CD14-positive monocyte (primary cell): ENCODE results near the gene CNTN4. TPM values are rescaled to one million over a fixed set of nuclear protein-coding genes. Genes with fewer than 3 reads are reported as not detected.

Source experiments
- DNase-seq, 3 donors: peaks; one replicate each; pipeline ENCODE4 v3.0.0-alpha.2; 2011 to 2022
- H2AFZ ChIP-seq: 2 replicates; pipeline ENCODE4 v1.6.0; 2012; ENCODE audit warnings: mild to moderate bottlenecking, low read depth, low read length, inconsistent platforms; ENCODE audit not compliant: insufficient read depth, poor library complexity, severe bottlenecking
- H3K27ac ChIP-seq, 2 donors: 1 replicate in 1 of 2; 2 replicates in 1 of 2; pipeline ENCODE4 v1.5.1; 2012 to 2013; ENCODE audit warnings: low read length in 2 of 2, control low read depth in 1 of 2, inconsistent platforms in 1 of 2, low read depth in 1 of 2, mild to moderate bottlenecking in 1 of 2
- H3K27me3 ChIP-seq, 2 donors: one replicate each; pipeline versions ENCODE4 v1.6.0 to v1.6.1; 2011 to 2013; ENCODE audit warnings: low read length in 2 of 2; ENCODE audit not compliant: control insufficient read depth in 2 of 2, insufficient read depth in 2 of 2
- H3K36me3 ChIP-seq, 2 donors: replicated peaks in 1 of 2; 1 replicate in 1 of 2; 2 replicates in 1 of 2; pipeline versions ENCODE4 v1.5.1 to v1.6.1; 2012 to 2013; ENCODE audit warnings: low read length in 2 of 2, control low read depth in 1 of 2, inconsistent platforms in 1 of 2, mild to moderate bottlenecking in 1 of 2; ENCODE audit not compliant: insufficient read depth in 2 of 2, control insufficient read depth in 1 of 2
- H3K4me1 ChIP-seq, 2 donors: 1 replicate in 1 of 2; 2 replicates in 1 of 2; pipeline versions ENCODE4 v1.5.1 to v1.6.1; 2012 to 2013; ENCODE audit warnings: low read length in 2 of 2, control low read depth in 1 of 2, inconsistent platforms in 1 of 2, mild to moderate bottlenecking in 1 of 2, moderate library complexity in 1 of 2; ENCODE audit not compliant: insufficient read depth in 2 of 2, control insufficient read depth in 1 of 2
- H3K4me2 ChIP-seq: replicated peaks from 2 replicates; pipeline ENCODE3; 2012; ENCODE audit warnings: low read length, moderate library complexity, mild to moderate bottlenecking; ENCODE audit not compliant: poor library complexity, severe bottlenecking; ENCODE audit errors: extremely low read depth
- H3K4me3 ChIP-seq, 3 experiments: fragments of 200-600 bp in 1 of 3; sonication (generic) in 1 of 3; replicated peaks in 1 of 3; 1 replicate in 2 of 3; 2 replicates in 1 of 3; pipeline ENCODE4 v1.5.1; 2011 to 2013; ENCODE audit warnings: low read length in 3 of 3, mild to moderate bottlenecking in 3 of 3, control low read depth in 2 of 3, low read depth in 2 of 3, inconsistent platforms in 1 of 3, moderate library complexity in 1 of 3
- H3K79me2 ChIP-seq: 2 replicates; pipeline ENCODE4 v1.6.0; 2012; ENCODE audit warnings: mild to moderate bottlenecking, control low read depth, inconsistent platforms, low read length, moderate library complexity; ENCODE audit not compliant: insufficient read depth
- H3K9ac ChIP-seq: 2 replicates; pipeline ENCODE4 v1.6.0; 2017; ENCODE audit warnings: low read length, mild to moderate bottlenecking; ENCODE audit not compliant: insufficient read depth, poor library complexity, severe bottlenecking
- H3K9me3 ChIP-seq, 2 donors: replicated peaks in 1 of 2; 1 replicate in 1 of 2; 2 replicates in 1 of 2; pipeline versions ENCODE4 v1.5.1 to v1.6.1; 2012 to 2013; ENCODE audit warnings: low read length in 2 of 2, control low read depth in 1 of 2; ENCODE audit not compliant: control insufficient read depth in 1 of 2, insufficient read depth in 1 of 2
- H4K20me1 ChIP-seq: 2 replicates; pipeline ENCODE4 v1.6.0; 2012; ENCODE audit warnings: mild to moderate bottlenecking, low read length, control low read depth, moderate library complexity; ENCODE audit not compliant: insufficient read depth
- H3K27ac Mint-ChIP-seq, 7 donors: one replicate each; pipeline ENCODE4 v1.8.0; 2020; ENCODE audit warnings: mild to moderate bottlenecking in 7 of 7, mixed read lengths in 7 of 7, moderate library complexity in 6 of 7, inconsistent platforms in 2 of 7
- H3K27me3 Mint-ChIP-seq, 3 donors: one replicate each; pipeline ENCODE4 v1.8.0; 2021 to 2022; ENCODE audit warnings: low read depth in 3 of 3, mild to moderate bottlenecking in 3 of 3, mixed read lengths in 3 of 3, moderate library complexity in 3 of 3, inconsistent platforms in 1 of 3
- H3K36me3 Mint-ChIP-seq, 2 donors: one replicate each; pipeline ENCODE4 v1.8.0; 2020; ENCODE audit warnings: mixed read lengths in 2 of 2, inconsistent platforms in 1 of 2, mild to moderate bottlenecking in 1 of 2
- H3K4me1 Mint-ChIP-seq: one replicate; pipeline ENCODE4 v1.8.0; 2020; ENCODE audit warnings: mild to moderate bottlenecking, mixed read lengths
- H3K4me3 Mint-ChIP-seq, 2 donors: one replicate each; pipeline ENCODE4 v1.8.0; 2020; ENCODE audit warnings: mild to moderate bottlenecking in 2 of 2, mixed read lengths in 2 of 2, moderate library complexity in 1 of 2
- H3K9me3 Mint-ChIP-seq, 7 donors: one replicate each; pipeline ENCODE4 v1.8.0; 2020 to 2022; ENCODE audit warnings: mixed read lengths in 7 of 7, mild to moderate bottlenecking in 6 of 7, moderate library complexity in 6 of 7, inconsistent platforms in 2 of 7
- WGBS: methylation state at CpG from one replicate; pipeline ENCODE4 v1.1.5; 2013; ENCODE audit warnings: missing lambda C conversion rate; ENCODE audit not compliant: insufficient coverage; 5-methylcytosine and 5-hydroxymethylcytosine counted together
- intact Hi-C, 2 donors: fragments of 100-400 bp; cut with micrococcal nuclease; formaldehyde crosslinking; loops; one replicate each; pipeline versions ENCODE4 v1.15.0 to v1.15.1; 2023
- polyA plus RNA-seq, 3 donors: library from polyadenylated mRNA; depleted of rRNA in 1 of 3; unstranded in 2 of 3; stranded (reverse) in 1 of 3; fragments of 300-500 nt in 2 of 3; fragments of >200 nt in 1 of 3; fragmentation: Illumina TruSeq in 2 of 3; gene quantifications; 1 replicate in 2 of 3; 2 replicates in 1 of 3; pipeline ENCODE4 v1.2.3, GENCODE V29; 2012 to 2021
- TF ChIP-seq, protein P1 (sequence below): fragments of 200-600 bp; IDR thresholded peaks from one replicate; pipeline ENCODE4 v1.8.0; 2022; ENCODE audit warnings: antibody characterized with exemption, mild to moderate bottlenecking

CNTN4 gene
- polyA plus RNA-seq, 3 donors, result not detected

DNA sequence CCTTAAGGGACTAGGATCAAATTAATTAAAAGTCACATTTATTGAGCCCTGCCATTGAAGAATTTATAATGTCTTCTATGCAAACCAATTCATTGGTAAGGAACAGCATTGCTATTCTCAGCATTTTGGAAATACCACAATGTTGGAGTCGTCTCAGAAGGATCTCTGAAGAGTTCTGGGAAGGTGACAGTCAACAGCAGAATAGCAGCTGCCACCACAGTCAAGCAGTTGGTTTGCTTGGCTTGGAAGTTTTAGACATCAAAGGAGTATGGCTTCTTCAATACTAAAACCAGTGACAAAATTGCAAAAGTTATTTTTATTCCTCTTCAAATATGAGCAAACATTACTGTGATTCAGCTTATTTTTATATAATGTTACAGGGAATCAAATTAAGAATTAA lies 167.9 kb downstream of the CNTN4 start:
- intact Hi-C loops, result no loop called here
- Mint-ChIP-seq H3K4me1 (no peaks in the 10 kb centered on the region), H3K9me3 (peaks cover 0 to 4% (median 0%) of the 10 kb centered on the region in 7 donors), H3K27ac (no peak overlapping the region), H3K27me3 (no peaks in the 10 kb centered on the region), H3K4me3 (no peak overlapping the region), H3K36me3 (no peaks in the 10 kb centered on the region)
- Histone ChIP-seq H3K4me3 (no peak overlapping the region), H3K36me3 (no peaks in the 10 kb centered on the region), H3K9me3 (no peaks in the 10 kb centered on the region), H3K79me2 (no peaks in the 10 kb centered on the region), H3K27ac (no peak overlapping the region), H3K4me1 (no peaks in the 10 kb centered on the region), H4K20me1 (no peaks in the 10 kb centered on the region), H3K4me2 (no peak overlapping the region), H2AFZ (no peak overlapping the region), H3K9ac (no peak overlapping the region), H3K27me3 (no peaks in the 10 kb centered on the region)
- no peak for DNase-seq
- TF ChIP-seq, protein P1, sequence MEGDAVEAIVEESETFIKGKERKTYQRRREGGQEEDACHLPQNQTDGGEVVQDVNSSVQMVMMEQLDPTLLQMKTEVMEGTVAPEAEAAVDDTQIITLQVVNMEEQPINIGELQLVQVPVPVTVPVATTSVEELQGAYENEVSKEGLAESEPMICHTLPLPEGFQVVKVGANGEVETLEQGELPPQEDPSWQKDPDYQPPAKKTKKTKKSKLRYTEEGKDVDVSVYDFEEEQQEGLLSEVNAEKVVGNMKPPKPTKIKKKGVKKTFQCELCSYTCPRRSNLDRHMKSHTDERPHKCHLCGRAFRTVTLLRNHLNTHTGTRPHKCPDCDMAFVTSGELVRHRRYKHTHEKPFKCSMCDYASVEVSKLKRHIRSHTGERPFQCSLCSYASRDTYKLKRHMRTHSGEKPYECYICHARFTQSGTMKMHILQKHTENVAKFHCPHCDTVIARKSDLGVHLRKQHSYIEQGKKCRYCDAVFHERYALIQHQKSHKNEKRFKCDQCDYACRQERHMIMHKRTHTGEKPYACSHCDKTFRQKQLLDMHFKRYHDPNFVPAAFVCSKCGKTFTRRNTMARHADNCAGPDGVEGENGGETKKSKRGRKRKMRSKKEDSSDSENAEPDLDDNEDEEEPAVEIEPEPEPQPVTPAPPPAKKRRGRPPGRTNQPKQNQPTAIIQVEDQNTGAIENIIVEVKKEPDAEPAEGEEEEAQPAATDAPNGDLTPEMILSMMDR, result no peak
- WGBS, result 40% methylated on average over 1 of the region's 1 CpG

DNA sequence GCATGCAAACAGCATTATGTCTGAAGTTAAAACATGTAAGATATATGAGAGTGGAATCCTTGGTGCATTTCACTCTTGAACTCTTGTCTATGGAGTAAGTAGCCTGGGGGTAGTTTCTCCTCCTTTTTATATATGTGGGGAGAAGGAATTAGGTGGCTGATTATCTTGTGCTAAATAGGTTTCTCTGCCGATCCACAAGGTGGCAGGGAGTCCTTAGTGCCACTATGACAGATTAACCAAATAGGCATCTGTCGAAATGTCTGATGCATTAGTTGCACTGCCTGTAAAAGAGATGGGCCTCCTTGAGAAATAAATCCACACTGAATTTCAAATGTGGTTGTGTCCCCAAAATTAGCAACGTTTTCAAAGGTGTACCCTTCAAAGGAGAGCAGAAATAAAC lies 170.1 kb downstream of the CNTN4 start:
- 90% methylated on average over 2 of the region's 3 CpGs for WGBS
- TF ChIP-seq, protein P1, result no peak
- intact Hi-C loops, result no loop called here

More for the DNA sequence above, 170.1 kb downstream of the CNTN4 start:
- Histone ChIP-seq H3K4me2 (no peak overlapping the region), H3K27me3 (no peaks in the 10 kb centered on the region), H3K27ac (no peak overlapping the region), H3K9ac (no peak overlapping the region), H4K20me1 (no peaks in the 10 kb centered on the region), H3K9me3 (no peaks in the 10 kb centered on the region), H3K36me3 (no peaks in the 10 kb centered on the region), H3K4me3 (no peak overlapping the region), H3K79me2 (no peaks in the 10 kb centered on the region), H3K4me1 (no peaks in the 10 kb centered on the region), H2AFZ (no peak overlapping the region)
- Mint-ChIP-seq H3K27ac (no peak overlapping the region), H3K27me3 (no peaks in the 10 kb centered on the region), H3K36me3 (no peaks in the 10 kb centered on the region), H3K4me1 (no peaks in the 10 kb centered on the region), H3K9me3 (peaks cover 0 to 4% (median 0%) of the 10 kb centered on the region in 7 donors), H3K4me3 (no peak overlapping the region)
- DNase-seq, result no peak
